PC-9 (cell line): ENCODE measurements around the gene CTNND2. TPM values are rescaled to one million over a fixed set of nuclear protein-coding genes. Genes with fewer than 3 reads are reported as not detected.

ENCODE experiments used
- BruUV-seq: library from RNA; stranded (reverse); fragments of 400-500 nt; replicated peaks from 2 replicates; lab custom pipeline; 2021; lab: Mats Ljungman, UMichigan
- CTCF ChIA-PET: fragments of 300-600 bp; sonication (Branson Sonifier 250); formaldehyde crosslinking; loops from one replicate; lab custom pipeline; 2022; ENCODE audit warnings: antibody characterized with exemption; lab: Charles Lee
- POLR2A ChIA-PET: fragments of 300-600 bp; sonication (Branson Sonifier 250); formaldehyde crosslinking; loops from one replicate; lab custom pipeline; 2022; ENCODE audit warnings: antibody characterized with exemption; ENCODE audit not compliant: unreplicated experiment; lab: Charles Lee
- DNase-seq, 2 experiments: peaks; one replicate each; pipeline versions ENCODE4 v3.0.0 to v3.0.0-alpha.2; 2015 to 2022; ENCODE audit warnings: mixed read lengths in 1 of 2
- H2AFZ ChIP-seq: fragments of 200-600 bp; sonication (generic); 2 replicates; pipeline ENCODE4 v1.8.1; 2017; ENCODE audit warnings: antibody characterized with exemption
- H3F3A ChIP-seq: fragments of 200-600 bp; sonication (generic); 2 replicates; pipeline ENCODE4 v1.8.1; 2017; ENCODE audit warnings: antibody characterized with exemption, mild to moderate bottlenecking, low read depth; ENCODE audit not compliant: insufficient read depth
- H3K27ac ChIP-seq: fragments of 200-600 bp; sonication (generic); 2 replicates; pipeline ENCODE4 v1.6.1; 2016; ENCODE audit warnings: mixed run types
- H3K27me3 ChIP-seq: fragments of 200-600 bp; sonication (generic); 2 replicates; pipeline ENCODE4 v1.6.1; 2016; ENCODE audit warnings: low read depth, mixed run types; ENCODE audit not compliant: insufficient read depth
- H3K36me3 ChIP-seq: fragments of 200-600 bp; sonication (generic); 2 replicates; pipeline ENCODE4 v1.6.1; 2016; ENCODE audit warnings: low read depth, mixed run types
- H3K4me1 ChIP-seq: fragments of 200-600 bp; sonication (generic); replicated peaks from 2 replicates; pipeline ENCODE4 v1.6.1; 2016; ENCODE audit warnings: mixed run types; ENCODE audit not compliant: insufficient read depth
- H3K4me2 ChIP-seq: fragments of 200-600 bp; sonication (generic); 2 replicates; pipeline ENCODE4 v1.6.1; 2017; ENCODE audit warnings: mixed run types
- H3K4me3 ChIP-seq: fragments of 200-600 bp; sonication (generic); 2 replicates; pipeline ENCODE4 v1.6.1; 2016; ENCODE audit warnings: mixed run types
- H3K79me2 ChIP-seq: fragments of 200-600 bp; sonication (generic); 2 replicates; pipeline ENCODE4 v1.6.1; 2017; ENCODE audit warnings: low read depth, mixed run types
- H3K9me2 ChIP-seq: fragments of 200-600 bp; sonication (generic); 2 replicates; pipeline ENCODE4 v1.8.1; 2017; ENCODE audit warnings: mild to moderate bottlenecking; ENCODE audit not compliant: insufficient read depth
- H3K9me3 ChIP-seq: fragments of 200-600 bp; sonication (generic); 2 replicates; pipeline ENCODE4 v1.8.1; 2016; ENCODE audit warnings: low read depth; ENCODE audit not compliant: insufficient read depth
- H4K20me1 ChIP-seq: fragments of 200-600 bp; sonication (generic); 2 replicates; pipeline ENCODE4 v1.8.1; 2017; ENCODE audit not compliant: insufficient read depth
- EZH2 ChIP-seq: fragments of 200-600 bp; sonication (generic); IDR thresholded peaks from 2 replicates; pipeline ENCODE4 v1.8.0; 2017; ENCODE audit warnings: antibody characterized with exemption, low read depth
- intact Hi-C: fragments of 100-400 bp; cut with micrococcal nuclease; formaldehyde crosslinking; loops from one replicate; pipeline ENCODE4 v1.10.0; 2022; ENCODE audit not compliant: unreplicated experiment
- total RNA-seq: library from RNA; stranded (reverse); gene quantifications from 2 replicates; pipeline ENCODE4 v1.2.3, GENCODE V29; 2021
- TF ChIP-seq, protein P1 (sequence below): fragments of 200-600 bp; sonication (generic); conservative IDR thresholded peaks from 2 replicates; pipeline ENCODE4 v1.6.1; 2017; ENCODE audit warnings: mixed run types, antibody characterized with exemption, mild to moderate bottlenecking, moderate library complexity

CTNND2 gene
- total RNA-seq, 1 experiment from 2014 or later = not detected

DNA sequence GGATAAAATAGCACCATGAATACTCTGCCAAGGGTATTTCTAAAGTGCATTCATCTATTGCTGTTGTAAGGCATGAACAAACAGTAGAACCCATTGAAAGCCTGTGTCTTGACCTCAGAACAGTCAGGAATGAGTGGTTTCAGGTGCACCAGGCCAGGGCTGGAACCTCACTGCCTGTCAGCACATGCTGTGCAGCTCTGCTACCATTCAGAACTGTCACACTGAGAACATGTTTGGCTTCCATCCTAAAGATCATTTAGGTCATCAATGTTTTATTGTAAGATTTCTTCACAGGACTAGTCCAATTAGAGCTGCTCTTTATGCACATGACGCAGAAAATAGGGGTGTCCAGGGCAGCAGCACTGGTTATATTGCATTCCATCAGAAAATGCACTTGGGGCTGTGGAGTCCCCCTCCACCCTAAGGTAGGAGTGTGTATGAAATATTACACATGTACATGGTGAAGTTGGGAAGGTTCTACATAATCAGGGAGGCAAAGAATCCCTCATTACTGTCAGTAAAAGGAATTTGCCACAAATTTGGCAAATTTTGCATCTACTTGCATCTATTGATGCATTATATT lies 408.0 kb downstream of the CTNND2 start:
- no peak overlapping the region for H3K4me3 ChIP-seq
- DNase-seq = no peak
- H4K20me1 ChIP-seq = no peaks in the 10 kb centered on the region
- no peaks in the 10 kb centered on the region for H3K27me3 ChIP-seq
- no peaks in the 10 kb centered on the region for H3K9me3 ChIP-seq
- no peak overlapping the region for H3K27ac ChIP-seq
- ChIA-PET POLR2A (no interaction called here), CTCF (no interaction called here)
- no peaks in the 10 kb centered on the region for H3F3A ChIP-seq
- no TSS peak for BruUV-seq
- H3K79me2 ChIP-seq = no peaks in the 10 kb centered on the region
- H3K9me2 ChIP-seq = no peaks in the 10 kb centered on the region
- H3K4me1 ChIP-seq = no peaks in the 10 kb centered on the region
- intact Hi-C loops = no loop called here
- H2AFZ ChIP-seq = no peak overlapping the region
- H3K4me2 ChIP-seq = no peak overlapping the region
- TF ChIP-seq, protein P1, sequence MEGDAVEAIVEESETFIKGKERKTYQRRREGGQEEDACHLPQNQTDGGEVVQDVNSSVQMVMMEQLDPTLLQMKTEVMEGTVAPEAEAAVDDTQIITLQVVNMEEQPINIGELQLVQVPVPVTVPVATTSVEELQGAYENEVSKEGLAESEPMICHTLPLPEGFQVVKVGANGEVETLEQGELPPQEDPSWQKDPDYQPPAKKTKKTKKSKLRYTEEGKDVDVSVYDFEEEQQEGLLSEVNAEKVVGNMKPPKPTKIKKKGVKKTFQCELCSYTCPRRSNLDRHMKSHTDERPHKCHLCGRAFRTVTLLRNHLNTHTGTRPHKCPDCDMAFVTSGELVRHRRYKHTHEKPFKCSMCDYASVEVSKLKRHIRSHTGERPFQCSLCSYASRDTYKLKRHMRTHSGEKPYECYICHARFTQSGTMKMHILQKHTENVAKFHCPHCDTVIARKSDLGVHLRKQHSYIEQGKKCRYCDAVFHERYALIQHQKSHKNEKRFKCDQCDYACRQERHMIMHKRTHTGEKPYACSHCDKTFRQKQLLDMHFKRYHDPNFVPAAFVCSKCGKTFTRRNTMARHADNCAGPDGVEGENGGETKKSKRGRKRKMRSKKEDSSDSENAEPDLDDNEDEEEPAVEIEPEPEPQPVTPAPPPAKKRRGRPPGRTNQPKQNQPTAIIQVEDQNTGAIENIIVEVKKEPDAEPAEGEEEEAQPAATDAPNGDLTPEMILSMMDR = no peak
- TF ChIP-seq EZH2 = no peak
- no peaks in the 10 kb centered on the region for H3K36me3 ChIP-seq

DNA sequence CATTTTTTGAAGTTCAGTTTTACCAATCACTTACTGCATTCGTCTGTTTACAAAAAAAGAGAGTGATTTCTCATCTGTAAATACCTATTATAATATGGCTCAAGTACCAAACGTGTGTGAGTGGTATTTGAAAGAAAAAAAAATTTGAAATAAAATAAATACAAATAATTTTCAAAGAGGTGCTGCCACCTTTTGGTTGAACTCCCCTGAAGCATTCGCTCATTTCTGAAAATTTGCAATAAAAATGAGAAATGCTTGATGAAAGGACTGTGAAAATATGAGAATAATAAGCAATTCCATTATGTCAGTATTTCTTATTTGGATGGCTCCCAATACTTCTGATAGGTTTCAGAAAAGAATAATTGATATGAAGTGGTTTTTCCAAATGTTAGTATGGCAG lies 409.9 kb downstream of the CTNND2 start:
- DNase-seq = no peak
- H3K9me2 ChIP-seq = no peaks in the 10 kb centered on the region
- H3K27ac ChIP-seq = no peak overlapping the region
- H2AFZ ChIP-seq = no peak overlapping the region
- BruUV-seq = no TSS peak
- H3K27me3 ChIP-seq = no peaks in the 10 kb centered on the region
- no peaks in the 10 kb centered on the region for H3K9me3 ChIP-seq
- TF ChIP-seq EZH2 = no peak
- TF ChIP-seq, protein P1 = peak; percentile 76
- H3K4me3 ChIP-seq = no peak overlapping the region
- H3K79me2 ChIP-seq = no peaks in the 10 kb centered on the region
- H3K4me1 ChIP-seq = no peaks in the 10 kb centered on the region
- H3K4me2 ChIP-seq = no peak overlapping the region
- H3F3A ChIP-seq = no peaks in the 10 kb centered on the region
- POLR2A ChIA-PET = no interaction called here
- CTCF ChIA-PET = no interaction called here
- H4K20me1 ChIP-seq = no peaks in the 10 kb centered on the region
- intact Hi-C loops = loop anchor here (1.0 to 2.0 kb wide), 2 partner anchors 228 to 799 kb away; no protein-coding TSS in a partner anchor
- H3K36me3 ChIP-seq = no peaks in the 10 kb centered on the region

DNA sequence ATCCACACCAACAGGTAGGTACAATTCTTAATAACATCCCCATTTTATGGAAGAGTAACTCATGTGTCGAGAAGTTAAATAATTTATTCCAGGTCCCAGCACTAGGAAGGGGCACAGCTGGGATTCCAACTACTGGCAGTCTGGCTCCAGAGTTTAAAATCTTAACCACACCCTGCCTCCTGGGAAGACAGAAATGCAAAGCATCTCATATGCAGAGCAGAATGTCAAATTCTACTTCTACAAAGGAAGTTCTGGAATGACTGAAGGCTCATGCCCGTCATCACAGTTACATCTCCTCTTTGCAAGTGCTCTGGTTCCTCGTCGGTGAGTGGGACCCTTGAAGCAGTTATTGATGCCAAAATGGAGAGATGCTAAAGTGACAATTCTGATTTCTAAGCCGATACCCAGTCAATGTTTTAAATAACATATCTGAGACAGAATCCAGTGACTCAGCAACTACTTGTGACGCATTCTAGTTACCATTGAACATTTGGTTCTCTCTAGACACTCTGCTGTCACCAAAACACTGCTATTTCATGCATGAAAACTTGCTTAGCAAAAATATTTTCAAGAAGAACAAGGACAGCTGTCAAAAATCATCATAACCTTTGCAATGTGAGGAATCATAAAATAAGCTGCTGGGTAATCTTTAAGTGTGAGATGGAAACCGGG lies 412.7 kb downstream of the CTNND2 start:
- Histone ChIP-seq H3K4me3 (no peak overlapping the region), H3K9me2 (no peaks in the 10 kb centered on the region), H3K27me3 (peaks cover 10% of the 10 kb centered on the region), H3K9me3 (peaks cover 5% of the 10 kb centered on the region; the same call in 1 of the 2 replicates), H4K20me1 (no peaks in the 10 kb centered on the region), H3F3A (no peaks in the 10 kb centered on the region), H3K4me2 (no peak overlapping the region), H3K27ac (no peak overlapping the region), H2AFZ (no peak overlapping the region; the same call in 1 of the 2 replicates), H3K4me1 (no peaks in the 10 kb centered on the region), H3K79me2 (no peaks in the 10 kb centered on the region), H3K36me3 (no peaks in the 10 kb centered on the region)
- intact Hi-C loops = no loop called here
- DNase-seq = no peak
- CTCF ChIA-PET = no interaction called here
- BruUV-seq = no TSS peak
- POLR2A ChIA-PET = no interaction called here
- TF ChIP-seq, protein P1 = no peak
- no peak for TF ChIP-seq EZH2
